ENCODE data around the gene NRXN3.

GRCh38 chr14:79037106-79037505 lies 866.9 kb downstream of the NRXN3 start:
- no peak for TF ChIP-seq POLR2A (IDR thresholded peaks at IDR 0.05; ENCODE audit: borderline replicate concordance, extremely low read depth, insufficient read depth, insufficient read length)
- no peak for TF ChIP-seq EZH2phosphoT487 (IDR thresholded peaks at IDR 0.05; ENCODE audit: borderline replicate concordance)
- no peak for TF ChIP-seq ZBTB33 (IDR thresholded peaks at IDR 0.05; ENCODE audit: extremely low read depth, insufficient replicate concordance, low read length)
- TF ChIP-seq SIN3A (IDR thresholded peaks at IDR 0.05; ENCODE audit: low read depth) = no peak
- TF ChIP-seq REST (IDR thresholded peaks at IDR 0.05; ENCODE audit: low read depth) = no peak
- TF ChIP-seq RAD21 (IDR thresholded peaks at IDR 0.05; ENCODE audit: low read depth) = no peak
- TF ChIP-seq CTCF (IDR thresholded peaks at IDR 0.05 in 2 of 3, conservative IDR thresholded peaks at IDR 0.05 in 1 of 3; ENCODE audit: borderline replicate concordance in 1 of 3, insufficient read depth in 1 of 3, low read depth in 2 of 3, low read length in 2 of 3) = no peak

Measured in HCT116 (cell line).